K562 (cell line): Measurements from ENCODE around the gene PSEN1. TPM values are rescaled to one million over a fixed set of nuclear protein-coding genes. Genes with fewer than 3 reads are reported as not detected.
A peak's percentile ranks its signal among the peaks of the same experiment; 100 is the strongest.

ENCODE experiments used
- ATAC-seq: fragments of 200-7000 bp; cut with Tn5 transposase; 3 replicates; pipeline ENCODE4 v1.9.1; 2020; ENCODE audit warnings: moderate library complexity
- BruUV-seq: library from RNA; stranded (reverse); fragments of 400-500 nt; replicated peaks from 2 replicates; lab custom pipeline; 2021; lab: Mats Ljungman, UMichigan
- CTCF ChIA-PET: fragments of 300-600 bp; formaldehyde crosslinking; extraction: SDS; loops from one replicate; lab custom pipeline; 2021; ENCODE audit warnings: low intra/inter-chr PET ratio; lab: Yijun Ruan, JAX
- POLR2A ChIA-PET: fragments of 300-600, 350-650 bp; sonication (Branson Sonifier 250); formaldehyde crosslinking; extraction: SDS; loops from one replicate; lab custom pipeline; 2021; ENCODE audit warnings: antibody characterized with exemption, inconsistent platforms; lab: Yijun Ruan, JAX
- DNase-seq, 4 experiments: peaks; one replicate each; pipeline versions ENCODE4 v3.0.0 to v3.0.0-alpha.2; 2011 to 2018; ENCODE audit warnings: low spot score in 3 of 4, mixed read lengths in 3 of 4; ENCODE audit errors: extremely low read depth in 1 of 4
- FAIRE-seq: peaks from 2 replicates; lab custom pipeline; 2011; peaks lifted over from hg19 to GRCh38; lab: Jason Lieb, UNC
- H2AFZ ChIP-seq: 2 replicates; pipeline ENCODE4 v1.6.0; 2011; ENCODE audit warnings: low read depth, low read length, control low read depth, inconsistent platforms
- H3K27ac ChIP-seq: fragments of 200-600 bp; 3 replicates; pipeline ENCODE4 v1.8.0; 2011; ENCODE audit warnings: low read depth, mild to moderate bottlenecking, control low read depth, inconsistent platforms, low read length, moderate library complexity, mixed read lengths; ENCODE audit errors: extremely low read depth
- H3K27me3 ChIP-seq, 2 experiments: fragments of 300-600 bp in 1 of 2; 2 replicates in 1 of 2; 3 replicates in 1 of 2; pipeline versions ENCODE4 v1.6.0 to v1.8.0; 2011; ENCODE audit warnings: inconsistent platforms in 2 of 2, low read length in 2 of 2, mild to moderate bottlenecking in 1 of 2, mixed read lengths in 1 of 2, moderate library complexity in 1 of 2; ENCODE audit not compliant: control insufficient read depth in 2 of 2, insufficient read depth in 2 of 2
- H3K36me3 ChIP-seq: fragments of 300-600 bp; 3 replicates; pipeline ENCODE4 v1.8.0; 2011; ENCODE audit warnings: mild to moderate bottlenecking, low read length, inconsistent platforms; ENCODE audit not compliant: control insufficient read depth, insufficient read depth
- H3K4me1 ChIP-seq, 2 experiments: fragments of 200-600 bp in 1 of 2; replicated peaks in 1 of 2; 2 replicates in 1 of 2; 3 replicates in 1 of 2; pipeline versions ENCODE4 v1.5.1 to v1.8.0; 2011; ENCODE audit warnings: inconsistent platforms in 2 of 2, low read length in 2 of 2, mild to moderate bottlenecking in 1 of 2, mixed read lengths in 1 of 2, moderate library complexity in 1 of 2; ENCODE audit not compliant: control insufficient read depth in 2 of 2, insufficient read depth in 2 of 2
- H3K4me2 ChIP-seq: 2 replicates; pipeline ENCODE4 v1.6.1; 2011; ENCODE audit warnings: low read length, control low read depth, inconsistent platforms, mixed read lengths; ENCODE audit not compliant: insufficient read depth
- H3K4me3 ChIP-seq: fragments of 200-600 bp; sonication (generic), shearing (Covaris generic); 2 replicates; pipeline ENCODE4 v1.5.1; 2016; ENCODE audit warnings: control low read depth, inconsistent platforms
- H3K79me2 ChIP-seq: fragments of 200-600 bp; 3 replicates; pipeline ENCODE4 v1.8.0; 2011; ENCODE audit warnings: low read length, inconsistent platforms; ENCODE audit not compliant: control insufficient read depth, insufficient read depth
- H3K9ac ChIP-seq, 2 experiments: 2 replicates each; pipeline versions ENCODE4 v1.6.0 to v1.6.1; 2011; ENCODE audit warnings: low read depth in 2 of 2, low read length in 2 of 2, control low read depth in 1 of 2, inconsistent platforms in 1 of 2, mild to moderate bottlenecking in 1 of 2, mixed read lengths in 1 of 2; ENCODE audit not compliant: insufficient read depth in 1 of 2
- H3K9me1 ChIP-seq: one replicate; pipeline ENCODE4 v1.6.0; 2011; ENCODE audit warnings: inconsistent platforms, mild to moderate bottlenecking, low read length, moderate library complexity; ENCODE audit not compliant: control insufficient read depth, insufficient read depth
- H3K9me3 ChIP-seq: replicated peaks from 2 replicates; pipeline ENCODE4 v1.5.1; 2011; ENCODE audit warnings: low read depth, low read length, inconsistent platforms; ENCODE audit not compliant: control insufficient read depth, insufficient read depth
- H4K20me1 ChIP-seq: replicated peaks from 2 replicates; pipeline ENCODE4 v1.6.1; 2011; ENCODE audit warnings: low read length, inconsistent platforms, mixed read lengths; ENCODE audit not compliant: control insufficient read depth, insufficient read depth
- ATF4 ChIP-seq: fragments of 450-650 bp; formaldehyde crosslinking; IDR thresholded peaks from 2 replicates; pipeline ENCODE4 v1.4.0; 2022; ENCODE audit warnings: mild to moderate bottlenecking, moderate library complexity
- CBX2 ChIP-seq: fragments of 200-600 bp; sonication (generic); IDR thresholded peaks from one replicate; pipeline ENCODE4 v1.6.1; 2012; ENCODE audit warnings: mild to moderate bottlenecking, low read length, inconsistent platforms; ENCODE audit not compliant: insufficient read depth, poor library complexity, severe bottlenecking
- CBX3 ChIP-seq, 2 experiments: IDR thresholded peaks; 1 replicate in 1 of 2; 2 replicates in 1 of 2; pipeline ENCODE4 v1.6.1; 2012; ENCODE audit warnings: inconsistent platforms in 2 of 2, low read length in 2 of 2, borderline replicate concordance in 1 of 2, control low read depth in 1 of 2
- CBX5 ChIP-seq: IDR thresholded peaks from 2 replicates; pipeline ENCODE4 v1.6.1; 2014; ENCODE audit warnings: low read depth, borderline replicate concordance
- CREB1 ChIP-seq, 2 experiments: sonication (generic) in 1 of 2; formaldehyde crosslinking in 1 of 2; IDR thresholded peaks; 2 replicates each; pipeline versions ENCODE4 v1.6.1 to v1.8.0; 2012 to 2022; ENCODE audit warnings: inconsistent platforms in 1 of 2, mild to moderate bottlenecking in 1 of 2, missing genetic modification reagents in 1 of 2, moderate library complexity in 1 of 2
- DMBX1 ChIP-seq: fragments of 250-450 bp; sonication (Bioruptor Pico); IDR thresholded peaks from 2 replicates; pipeline ENCODE4 v1.8.0; 2022; ENCODE audit warnings: inconsistent platforms, mild to moderate bottlenecking, moderate library complexity, borderline replicate concordance
- HCFC1 ChIP-seq: IDR thresholded peaks from 2 replicates; pipeline ENCODE4 v1.6.1; 2012; ENCODE audit warnings: low read depth, low read length, improper control_type of control experiment
- IRF2 ChIP-seq: sonication (generic); formaldehyde crosslinking; IDR thresholded peaks from 2 replicates; pipeline ENCODE4 v1.8.1; 2022; ENCODE audit warnings: mild to moderate bottlenecking, missing genetic modification reagents
- JUN ChIP-seq, 2 experiments: sonication (generic) in 1 of 2; formaldehyde crosslinking in 1 of 2; IDR thresholded peaks; 2 replicates each; pipeline versions ENCODE4 v1.6.1 to v1.8.0; 2012 to 2022; ENCODE audit warnings: borderline replicate concordance in 2 of 2, mild to moderate bottlenecking in 2 of 2, improper control_type of control experiment in 1 of 2, low read depth in 1 of 2, low read length in 1 of 2, missing genetic modification reagents in 1 of 2
- MCM5 ChIP-seq: fragments of 450-650 bp; IDR thresholded peaks from 2 replicates; pipeline ENCODE4 v1.6.1; 2016; ENCODE audit warnings: low read depth
- MIER1 ChIP-seq: fragments of 450-650 bp; IDR thresholded peaks from 2 replicates; pipeline ENCODE4 v1.6.1; 2016; ENCODE audit warnings: antibody characterized with exemption, mild to moderate bottlenecking, low read depth
- MITF ChIP-seq: IDR thresholded peaks from 2 replicates; pipeline ENCODE4 v1.6.1; 2014; ENCODE audit warnings: antibody characterized with exemption
- MYC ChIP-seq, 2 experiments: fragments of 250-450 bp in 1 of 2; sonication (Bioruptor Pico) in 1 of 2; IDR thresholded peaks; 2 replicates each; pipeline versions ENCODE4 v1.5.1 to v1.6.1; 2012 to 2021; ENCODE audit warnings: low read depth in 2 of 2, borderline replicate concordance in 1 of 2, improper control_type of control experiment in 1 of 2, low read length in 1 of 2, mild to moderate bottlenecking in 1 of 2, moderate library complexity in 1 of 2
- NFE2 ChIP-seq: IDR thresholded peaks from 2 replicates; pipeline ENCODE4 v1.6.1; 2014; ENCODE audit warnings: antibody characterized with exemption, low read depth
- PTTG1 ChIP-seq: fragments of 450-650 bp; IDR thresholded peaks from 2 replicates; pipeline ENCODE4 v1.6.1; 2016; ENCODE audit warnings: low read depth, mild to moderate bottlenecking, missing genetic modification characterization, missing compliant biosample characterization
- SIX5 ChIP-seq, 2 experiments: IDR thresholded peaks; 2 replicates each; pipeline ENCODE4 v1.6.1; 2011; ENCODE audit warnings: low read length in 2 of 2, borderline replicate concordance in 1 of 2, low read depth in 1 of 2, mild to moderate bottlenecking in 1 of 2, moderate library complexity in 1 of 2; ENCODE audit not compliant: insufficient read depth in 1 of 2
- TAF15 ChIP-seq: fragments of 200-400 bp; formaldehyde crosslinking; IDR thresholded peaks from 2 replicates; pipeline ENCODE4 v1.6.1; 2017; ENCODE audit warnings: mild to moderate bottlenecking, low read depth, low read length, moderate library complexity
- TGIF2 ChIP-seq: sonication (generic); formaldehyde crosslinking; IDR thresholded peaks from 2 replicates; pipeline ENCODE4 v1.8.1; 2022; ENCODE audit warnings: mild to moderate bottlenecking, missing genetic modification reagents, moderate library complexity
- ZNF668 ChIP-seq: fragments of 250-450 bp; sonication (Bioruptor Pico); IDR thresholded peaks from 2 replicates; pipeline ENCODE4 v1.8.0; 2022; ENCODE audit warnings: mild to moderate bottlenecking, inconsistent platforms
- WGBS: fragments of 100-300 bp; shearing (Covaris generic); methylation state at CpG from one replicate; pipeline ENCODE4 v1.1.6; 2016; ENCODE audit warnings: low coverage, mixed read lengths; ENCODE audit not compliant: insufficient coverage; ENCODE audit errors: missing lambda C conversion rate; 5-methylcytosine and 5-hydroxymethylcytosine counted together
- in situ Hi-C: fragments of 300-500 bp; cut with MboI; formaldehyde crosslinking; loops from 4 replicates; pipeline ENCODE4 v1.15.0; 2018; ENCODE audit warnings: inconsistent platforms, mixed read lengths
- intact Hi-C: fragments of 100-400 bp; cut with micrococcal nuclease; formaldehyde crosslinking; loops from 2 replicates; pipeline ENCODE4 v1.14.2; 2022
- polyA plus RNA-seq, 8 experiments: library from polyadenylated mRNA; depleted of rRNA in 4 of 8; stranded (reverse) in 5 of 8; unstranded in 3 of 8; fragments of >200 nt; fragmentation: Nextera tagmentation in 2 of 8; fragmentation: Illumina TruSeq in 1 of 8; extraction: Ambion mirVana in 2 of 8; extraction: Trizol in 1 of 8; gene quantifications; 2 replicates each; pipeline versions ENCODE4 v1.2.1 to v1.2.3, GENCODE V29; 2011 to 2014; ENCODE audit warnings: inconsistent platforms in 1 of 8, missing spikeins in 1 of 8
- total RNA-seq, 7 experiments: library from RNA; depleted of rRNA in 6 of 7; stranded (reverse); fragments of >200 nt in 6 of 7; fragmentation: Illumina TruSeq in 2 of 7; extraction: Trizol in 2 of 7; gene quantifications; 2 replicates each; pipeline versions ENCODE4 v1.2.1 to v1.2.3, GENCODE V29; 2011 to 2021; ENCODE audit warnings: low replicate concordance in 1 of 7

PSEN1 gene
- total and polyA plus RNA-seq, 9 of the 15 experiments (the other 6 are each of a cell fraction or from before 2014, with no cell fraction given) = 6.5 to 25.2 (median 14.3) TPM

- no peak for TF ChIP-seq NFE2
- TF ChIP-seq MITF = no peak
- TF ChIP-seq JUN (IDR thresholded peaks at IDR 0.05; ENCODE audit: borderline replicate concordance, low read depth, low read length) = no peak
- TF ChIP-seq JUN (CRISPR knock-in tag; IDR thresholded peaks at IDR 0.05; ENCODE audit: borderline replicate concordance) = no peak
- no peak for TF ChIP-seq CREB1 (IDR thresholded peaks at IDR 0.05)
- TF ChIP-seq CREB1 (CRISPR knock-in tag; IDR thresholded peaks at IDR 0.05) = no peak
- no peak for TF ChIP-seq ZNF668
- TF ChIP-seq, all 486 proteins: peak for 0
These were observed 10.6 kb upstream of the PSEN1 start (continued) for GRCh38 chr14:73125746-73126145.

GRCh38 chr14:73133795-73134194, 2.5 kb upstream of the PSEN1 start:
- H3K9me3 ChIP-seq = no peaks in the 10 kb centered on the region
- no peak overlapping the region for H3K4me3 ChIP-seq
- no peaks in the 10 kb centered on the region for H3K36me3 ChIP-seq
- no peaks in the 10 kb centered on the region for H4K20me1 ChIP-seq
- no peak overlapping the region for H3K27ac ChIP-seq
- H3K4me1 ChIP-seq = peaks cover 0 to 16% of the 10 kb centered on the region in 2 experiments; a peak in 3 of 5 replicates
- 79% methylated on average over 3 of the region's 3 CpGs for WGBS
- intact Hi-C loops = no loop called here
- H3K9me1 ChIP-seq = no peaks in the 10 kb centered on the region
- FAIRE-seq (no peak), DNase-seq (no peak), ATAC-seq (no peak)
- H2AFZ ChIP-seq = no peak overlapping the region
- no peak overlapping the region for H3K4me2 ChIP-seq
- in situ Hi-C loops = no loop called here
- H3K79me2 ChIP-seq = peaks cover 18% of the 10 kb centered on the region
- POLR2A ChIA-PET = no interaction called here
- CTCF ChIA-PET = no interaction called here
- no peak overlapping the region for H3K9ac ChIP-seq
- no TSS peak for BruUV-seq
- no peaks in the 10 kb centered on the region for H3K27me3 ChIP-seq
- TF ChIP-seq CBX5 = peak; percentile 83
- TF ChIP-seq IRF2 (CRISPR knock-in tag) = no peak
- TF ChIP-seq CBX2 = no peak
- TF ChIP-seq PTTG1 (tag) = no peak
- no peak for TF ChIP-seq SIX5 (IDR thresholded peaks at IDR 0.05; ENCODE audit: borderline replicate concordance in 1 of 2, insufficient read depth in 1 of 2, low read depth in 1 of 2, low read length in 2 of 2)
- TF ChIP-seq TAF15 = no peak
- TF ChIP-seq MCM5 = no peak
- TF ChIP-seq ATF4 = no peak
- TF ChIP-seq HCFC1 = no peak
- TF ChIP-seq DMBX1 (CRISPR knock-in tag) = no peak
- no peak for TF ChIP-seq MYC (IDR thresholded peaks at IDR 0.05; ENCODE audit: low read depth, low read length)
- no peak for TF ChIP-seq MYC (CRISPR knock-in tag; IDR thresholded peaks at IDR 0.05; ENCODE audit: borderline replicate concordance, low read depth)
- peak in 1 of 2 experiments; percentile 67; a peak in 1 of 3 replicates for TF ChIP-seq CBX3 (IDR thresholded peaks at IDR 0.05; ENCODE audit: borderline replicate concordance in 1 of 2, low read length in 2 of 2)
- no peak for TF ChIP-seq MIER1
- no peak for TF ChIP-seq TGIF2 (CRISPR knock-in tag)
